ENCODE results near the gene SLC50A1.
A peak's percentile ranks its signal among the peaks of the same experiment; 100 is the strongest.
"Not testable (repeated sequence)": the region's sequence is repeated elsewhere in the genome, so short reads cannot be mapped to it uniquely, and the experiment has no call there.

SLC50A1 gene

DNA sequence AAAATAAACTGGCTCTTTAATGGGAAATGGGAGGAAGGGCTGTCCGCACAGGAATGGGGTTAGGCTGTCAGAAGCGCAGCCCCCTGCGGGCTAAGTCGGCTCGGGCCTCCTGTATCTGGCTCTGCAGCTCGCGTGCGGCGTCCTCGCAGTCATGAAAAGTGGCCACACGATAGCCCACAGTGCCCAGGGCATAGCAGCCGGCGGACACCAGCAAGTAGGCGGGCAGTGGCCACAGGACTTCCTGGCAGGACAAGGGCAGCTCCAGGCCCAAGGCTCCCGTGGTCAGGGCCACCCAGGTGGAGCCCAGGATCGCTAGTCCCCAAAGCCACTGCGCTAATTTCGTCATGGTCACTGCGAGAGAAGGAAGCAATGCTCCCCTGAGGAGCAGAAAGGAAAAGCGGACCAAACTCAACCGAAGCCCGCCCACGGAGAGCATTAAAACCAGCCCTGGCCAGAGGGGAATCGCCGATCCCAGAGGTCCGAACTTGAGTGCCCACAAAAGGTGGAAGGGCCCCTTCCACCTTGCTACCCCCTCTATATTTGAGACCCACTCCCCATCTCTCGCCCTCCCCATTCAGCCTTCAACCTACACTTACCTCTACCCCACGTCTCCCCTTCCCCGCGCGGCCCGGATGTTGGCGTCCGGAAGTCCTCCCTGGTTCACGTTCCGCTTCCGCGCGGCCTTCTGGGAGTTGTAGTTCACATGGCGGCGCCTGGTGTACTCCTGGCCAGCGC lies 4.4 kb downstream of the SLC50A1 start, which contains the start of gene DPM3:
TSS of gene DPM3 (minus strand) at position 637 of the 735 bp plus-strand sequence. CDS start at position 346, 291 bp downstream.
- Histone ChIP-seq H3K27me3 (ENCODE audit: insufficient read depth, insufficient read length) (peaks cover 7% of the 10 kb centered on the region), H3K4me3 (ENCODE audit: insufficient read length, low read depth) (peak within 1 kb of the TSS; percentile 97), H3K9ac (ENCODE audit: insufficient read length, low read depth) (peak within 1 kb of the TSS; percentile 99), H3K4me1 (ENCODE audit: insufficient read depth, insufficient read length) (peaks cover 9% of the 10 kb centered on the region), H3K36me3 (ENCODE audit: insufficient read depth, insufficient read length, low read length) (peaks cover 21% of the 10 kb centered on the region), H3K9me3 (ENCODE audit: insufficient read depth, low read length) (no peaks in the 10 kb centered on the region)
- no peak for DNase-seq (ENCODE audit: low read depth, low spot score)
- no peak for TF ChIP-seq SUZ12 (IDR thresholded peaks at IDR 0.05; ENCODE audit: extremely low read depth, insufficient read depth, insufficient read length)
- no peak for TF ChIP-seq ZNF274 (IDR thresholded peaks at IDR 0.05; ENCODE audit: low read depth, low read length)
- TF ChIP-seq YY1 (IDR thresholded peaks at IDR 0.05; ENCODE audit: insufficient read depth, insufficient read length) = no peak

DNA sequence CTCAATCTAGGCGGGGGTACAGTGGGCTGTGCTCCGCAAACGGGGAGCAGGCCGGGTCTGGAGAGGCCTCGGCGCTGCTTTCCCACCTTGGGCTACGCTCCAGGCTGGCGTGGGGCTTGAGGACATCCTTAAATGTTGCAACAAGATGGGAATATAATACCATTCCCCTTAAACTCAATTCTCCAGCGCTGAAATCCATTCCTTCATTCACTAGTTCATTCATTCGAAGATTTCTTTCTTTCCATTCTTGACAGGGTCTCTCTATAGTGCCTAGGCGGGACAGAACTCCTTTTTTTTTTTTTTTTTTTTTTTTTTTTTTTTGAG lies 4.9 kb downstream of the SLC50A1 start:
- H3K9ac ChIP-seq (ENCODE audit: insufficient read length, low read depth) = peak overlapping the region; percentile 99
- no peak for TF ChIP-seq SUZ12 (IDR thresholded peaks at IDR 0.05; ENCODE audit: extremely low read depth, insufficient read depth, insufficient read length)
- no peak for TF ChIP-seq YY1 (IDR thresholded peaks at IDR 0.05; ENCODE audit: insufficient read depth, insufficient read length)
- TF ChIP-seq ZNF274 (IDR thresholded peaks at IDR 0.05; ENCODE audit: low read depth, low read length) = no peak

DNA sequence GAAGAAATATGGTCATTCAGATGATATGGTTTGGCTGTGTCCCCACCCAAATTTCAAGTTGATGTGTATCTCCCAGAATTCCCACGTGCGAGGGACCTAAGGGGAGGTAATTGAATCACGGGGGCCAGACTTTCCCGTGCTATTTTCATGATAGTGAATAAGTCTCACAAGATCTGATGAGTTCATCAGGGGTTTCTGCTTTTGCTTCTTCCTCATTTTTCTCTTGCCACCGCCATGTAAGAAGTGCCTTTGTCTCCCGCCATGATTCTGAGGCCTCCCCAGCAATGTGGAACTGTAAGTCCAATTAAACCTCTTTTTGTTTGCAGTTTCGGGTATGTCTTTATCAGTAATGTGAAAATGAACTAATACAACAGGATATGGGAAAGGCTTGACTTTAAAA lies 6.1 kb downstream of the SLC50A1 start:
- Histone ChIP-seq H3K36me3 (ENCODE audit: insufficient read depth, insufficient read length, low read length) (peaks cover 20% of the 10 kb centered on the region), H3K4me3 (ENCODE audit: insufficient read length, low read depth) (no peak overlapping the region), H3K9me3 (ENCODE audit: insufficient read depth, low read length) (no peaks in the 10 kb centered on the region), H3K9ac (ENCODE audit: insufficient read length, low read depth) (no peak overlapping the region), H3K27me3 (ENCODE audit: insufficient read depth, insufficient read length) (peaks cover 7% of the 10 kb centered on the region), H3K4me1 (ENCODE audit: insufficient read depth, insufficient read length) (peaks cover 7% of the 10 kb centered on the region)
- no peak for DNase-seq (ENCODE audit: low read depth, low spot score)
- TF ChIP-seq YY1 (IDR thresholded peaks at IDR 0.05; ENCODE audit: insufficient read depth, insufficient read length) (no peak), ZNF274 (IDR thresholded peaks at IDR 0.05; ENCODE audit: low read depth, low read length) (no peak), SUZ12 (IDR thresholded peaks at IDR 0.05; ENCODE audit: extremely low read depth, insufficient read depth, insufficient read length) (no peak)

More for the DNA sequence above, 4.9 kb downstream of the SLC50A1 start:
- H3K4me1 ChIP-seq (ENCODE audit: insufficient read depth, insufficient read length) = peaks cover 9% of the 10 kb centered on the region
- H3K4me3 ChIP-seq (ENCODE audit: insufficient read length, low read depth) = peak overlapping the region; percentile 97
- peaks cover 7% of the 10 kb centered on the region for H3K27me3 ChIP-seq (ENCODE audit: insufficient read depth, insufficient read length)
- no peak for DNase-seq (ENCODE audit: low read depth, low spot score)
- no peaks in the 10 kb centered on the region for H3K9me3 ChIP-seq (ENCODE audit: insufficient read depth, low read length)
- peaks cover 21% of the 10 kb centered on the region for H3K36me3 ChIP-seq (ENCODE audit: insufficient read depth, insufficient read length, low read length)

DNA sequence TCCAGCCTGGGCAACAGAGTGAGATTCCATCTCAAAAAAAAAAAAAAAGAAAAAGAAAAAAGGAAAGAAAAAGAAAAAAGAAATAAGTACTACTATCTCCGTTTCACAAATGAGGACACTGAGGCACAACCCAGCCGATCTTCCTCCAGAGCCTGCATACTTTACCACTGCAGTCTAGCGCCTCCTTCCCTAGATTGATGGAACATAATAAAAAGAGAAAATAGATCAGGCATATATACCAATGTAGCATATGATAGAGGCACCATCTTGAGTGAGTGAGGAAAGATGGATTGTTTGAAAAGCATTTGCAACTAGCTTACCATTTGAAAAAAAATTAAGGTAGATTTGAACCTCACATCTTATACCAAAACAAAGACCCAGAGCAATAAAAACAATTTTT lies 9.8 kb downstream of the SLC50A1 start:
- H3K27me3 ChIP-seq (ENCODE audit: insufficient read depth, insufficient read length) = peaks cover 7% of the 10 kb centered on the region
- no peak overlapping the region for H3K4me3 ChIP-seq (ENCODE audit: insufficient read length, low read depth)

DNA sequence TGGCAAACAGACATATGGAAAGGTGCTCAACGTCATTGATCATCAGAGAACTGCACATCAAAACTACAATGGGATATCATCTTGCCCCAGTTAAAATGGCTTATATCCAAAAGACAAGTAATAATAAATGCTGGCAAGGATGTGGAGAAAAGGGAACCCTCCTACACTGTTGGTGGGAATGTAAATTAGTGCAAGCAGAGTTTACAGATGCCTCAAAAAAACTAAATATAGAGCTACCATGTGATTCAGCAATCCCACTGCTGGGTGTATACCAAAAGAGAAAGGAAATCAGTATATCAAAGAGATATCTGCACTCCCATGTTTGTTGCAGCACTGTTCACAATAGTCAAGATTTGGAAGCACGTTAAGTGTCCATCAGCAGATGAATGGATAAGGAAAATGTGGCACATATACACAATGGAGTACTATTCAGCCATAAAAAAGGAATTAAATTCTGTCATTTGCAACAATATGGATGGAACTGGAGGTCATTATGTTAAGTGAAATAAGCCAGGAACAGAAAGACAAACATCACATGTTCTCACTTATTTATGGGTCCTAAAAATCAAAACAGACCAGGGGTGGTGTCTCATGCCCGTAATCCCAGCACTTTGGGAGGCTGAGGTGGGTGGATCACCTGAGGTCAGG lies 20.5 kb downstream of the SLC50A1 start:
- H3K9me3 ChIP-seq (ENCODE audit: insufficient read depth, low read length); H3K36me3 ChIP-seq (ENCODE audit: insufficient read depth, insufficient read length, low read length); H3K4me3 ChIP-seq (ENCODE audit: insufficient read length, low read depth); H3K27me3 ChIP-seq (ENCODE audit: insufficient read depth, insufficient read length); H3K4me1 ChIP-seq (ENCODE audit: insufficient read depth, insufficient read length); H3K9ac ChIP-seq (ENCODE audit: insufficient read length, low read depth); DNase-seq (ENCODE audit: low read depth, low spot score): not testable (repeated sequence)

More for the DNA sequence above, 9.8 kb downstream of the SLC50A1 start:
- TF ChIP-seq SUZ12 (IDR thresholded peaks at IDR 0.05; ENCODE audit: extremely low read depth, insufficient read depth, insufficient read length) (no peak), YY1 (IDR thresholded peaks at IDR 0.05; ENCODE audit: insufficient read depth, insufficient read length) (no peak), ZNF274 (IDR thresholded peaks at IDR 0.05; ENCODE audit: low read depth, low read length) (no peak)
- DNase-seq (ENCODE audit: low read depth, low spot score) = no peak
- no peaks in the 10 kb centered on the region for H3K9me3 ChIP-seq (ENCODE audit: insufficient read depth, low read length)
- no peaks in the 10 kb centered on the region for H3K4me1 ChIP-seq (ENCODE audit: insufficient read depth, insufficient read length)
- no peak overlapping the region for H3K9ac ChIP-seq (ENCODE audit: insufficient read length, low read depth)
- no peaks in the 10 kb centered on the region for H3K36me3 ChIP-seq (ENCODE audit: insufficient read depth, insufficient read length, low read length)

DNA sequence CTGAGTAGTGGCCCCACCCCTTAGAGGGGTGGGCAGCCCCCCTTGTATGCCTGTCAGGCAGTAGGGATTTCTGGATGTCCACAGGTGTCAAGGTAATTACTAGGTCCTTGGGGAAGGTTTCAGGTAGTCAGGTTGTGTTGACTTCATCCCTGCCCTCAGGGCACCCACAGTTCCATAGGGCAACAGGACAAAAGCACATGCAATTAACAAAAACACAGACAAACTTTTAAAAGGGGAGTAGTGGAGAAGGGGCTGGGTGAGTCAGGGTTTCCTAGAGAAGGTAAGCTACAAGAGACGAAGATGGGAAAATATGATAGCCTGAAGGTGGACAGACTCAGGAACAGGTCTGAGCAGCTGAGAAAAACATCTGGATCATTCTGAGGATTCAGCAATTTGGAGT lies 23.3 kb downstream of the SLC50A1 start:
- no peaks in the 10 kb centered on the region for H3K4me1 ChIP-seq (ENCODE audit: insufficient read depth, insufficient read length)
- TF ChIP-seq SUZ12 (IDR thresholded peaks at IDR 0.05; ENCODE audit: extremely low read depth, insufficient read depth, insufficient read length) (no peak), YY1 (IDR thresholded peaks at IDR 0.05; ENCODE audit: insufficient read depth, insufficient read length) (no peak), ZNF274 (IDR thresholded peaks at IDR 0.05; ENCODE audit: low read depth, low read length) (no peak)
- H3K36me3 ChIP-seq (ENCODE audit: insufficient read depth, insufficient read length, low read length) = no peaks in the 10 kb centered on the region
- H3K9me3 ChIP-seq (ENCODE audit: insufficient read depth, low read length) = no peaks in the 10 kb centered on the region
- no peak overlapping the region for H3K9ac ChIP-seq (ENCODE audit: insufficient read length, low read depth)
- H3K27me3 ChIP-seq (ENCODE audit: insufficient read depth, insufficient read length) = no peaks in the 10 kb centered on the region
- no peak for DNase-seq (ENCODE audit: low read depth, low spot score)
- H3K4me3 ChIP-seq (ENCODE audit: insufficient read length, low read depth) = no peak overlapping the region

DNA sequence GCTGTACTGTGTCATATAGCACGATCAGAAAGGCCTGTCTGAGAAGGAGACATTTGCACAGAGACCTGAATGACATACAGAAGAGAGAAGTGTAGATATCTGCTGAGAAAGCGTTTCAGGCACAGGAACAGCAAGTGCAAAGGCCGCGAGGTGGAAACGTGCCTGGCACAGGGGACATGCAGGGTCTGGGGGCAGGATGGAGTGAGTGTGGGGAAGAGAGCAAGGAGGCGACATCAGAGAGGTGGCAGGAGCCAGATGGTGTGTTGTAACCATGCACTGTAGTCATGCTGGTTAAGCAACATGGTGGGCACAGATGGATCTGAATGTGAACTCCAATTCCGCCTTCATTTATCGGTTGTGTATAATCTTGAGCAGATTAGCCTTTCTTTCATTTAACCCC lies 24.5 kb downstream of the SLC50A1 start:
- Histone ChIP-seq H3K4me3 (ENCODE audit: insufficient read length, low read depth) (no peak overlapping the region), H3K9ac (ENCODE audit: insufficient read length, low read depth) (no peak overlapping the region), H3K9me3 (ENCODE audit: insufficient read depth, low read length) (peaks cover 4% of the 10 kb centered on the region; the same call in 1 of the 2 replicates), H3K36me3 (ENCODE audit: insufficient read depth, insufficient read length, low read length) (no peaks in the 10 kb centered on the region), H3K4me1 (ENCODE audit: insufficient read depth, insufficient read length) (no peaks in the 10 kb centered on the region), H3K27me3 (ENCODE audit: insufficient read depth, insufficient read length) (no peaks in the 10 kb centered on the region)
- TF ChIP-seq SUZ12 (IDR thresholded peaks at IDR 0.05; ENCODE audit: extremely low read depth, insufficient read depth, insufficient read length) = no peak
- no peak for TF ChIP-seq ZNF274 (IDR thresholded peaks at IDR 0.05; ENCODE audit: low read depth, low read length)
- TF ChIP-seq YY1 (IDR thresholded peaks at IDR 0.05; ENCODE audit: insufficient read depth, insufficient read length) = no peak
- no peak for DNase-seq (ENCODE audit: low read depth, low spot score)

DNA sequence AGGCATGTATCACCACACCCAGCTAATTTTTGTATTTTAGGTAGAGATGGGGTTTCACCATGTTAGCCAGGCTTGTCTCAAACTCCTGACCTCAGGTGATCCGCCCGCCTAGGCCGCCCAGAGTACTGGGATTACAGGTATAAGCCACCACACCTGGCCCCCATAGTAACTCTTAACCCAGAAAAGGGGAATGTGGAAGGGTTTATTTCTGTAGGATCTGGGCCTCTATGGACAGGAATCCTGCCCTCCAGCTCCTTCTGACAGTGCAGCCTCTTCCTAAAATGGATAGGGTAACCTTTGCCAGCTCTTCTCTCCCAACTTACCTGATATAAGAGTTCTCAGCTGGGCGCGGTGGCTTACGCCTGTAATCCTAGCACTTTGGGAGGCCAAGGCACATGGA lies 27.0 kb downstream of the SLC50A1 start:
- H3K9ac ChIP-seq (ENCODE audit: insufficient read length, low read depth); H3K9me3 ChIP-seq (ENCODE audit: insufficient read depth, low read length); H3K36me3 ChIP-seq (ENCODE audit: insufficient read depth, insufficient read length, low read length); H3K27me3 ChIP-seq (ENCODE audit: insufficient read depth, insufficient read length); H3K4me3 ChIP-seq (ENCODE audit: insufficient read length, low read depth); DNase-seq (ENCODE audit: low read depth, low spot score): not testable (repeated sequence)
- H3K4me1 ChIP-seq (ENCODE audit: insufficient read depth, insufficient read length) = peaks cover 13% of the 10 kb centered on the region

DNA sequence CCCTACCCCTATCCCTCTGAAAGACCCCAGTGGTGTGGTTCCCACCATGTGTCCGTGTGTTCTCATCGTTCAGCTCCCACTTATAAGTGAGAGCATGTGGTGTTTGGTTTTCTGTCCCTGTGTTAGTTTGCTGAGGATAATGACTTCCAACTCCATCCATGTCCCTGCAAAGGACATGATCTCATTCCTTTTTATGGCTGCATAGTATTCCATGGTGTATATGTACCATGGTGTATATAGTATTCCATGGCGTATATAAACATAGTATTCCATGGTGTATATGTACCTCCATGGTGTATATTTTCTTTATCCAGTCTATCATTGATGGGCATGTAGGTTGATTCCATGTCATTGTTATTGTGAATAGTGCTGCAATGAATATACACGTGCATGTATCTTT lies 28.1 kb downstream of the SLC50A1 start:
- H3K36me3 ChIP-seq (ENCODE audit: insufficient read depth, insufficient read length, low read length); H3K27me3 ChIP-seq (ENCODE audit: insufficient read depth, insufficient read length); DNase-seq (ENCODE audit: low read depth, low spot score); H3K9ac ChIP-seq (ENCODE audit: insufficient read length, low read depth); H3K4me3 ChIP-seq (ENCODE audit: insufficient read length, low read depth); H3K9me3 ChIP-seq (ENCODE audit: insufficient read depth, low read length): not testable (repeated sequence)
- H3K4me1 ChIP-seq (ENCODE audit: insufficient read depth, insufficient read length) = peaks cover 13% of the 10 kb centered on the region

DNA sequence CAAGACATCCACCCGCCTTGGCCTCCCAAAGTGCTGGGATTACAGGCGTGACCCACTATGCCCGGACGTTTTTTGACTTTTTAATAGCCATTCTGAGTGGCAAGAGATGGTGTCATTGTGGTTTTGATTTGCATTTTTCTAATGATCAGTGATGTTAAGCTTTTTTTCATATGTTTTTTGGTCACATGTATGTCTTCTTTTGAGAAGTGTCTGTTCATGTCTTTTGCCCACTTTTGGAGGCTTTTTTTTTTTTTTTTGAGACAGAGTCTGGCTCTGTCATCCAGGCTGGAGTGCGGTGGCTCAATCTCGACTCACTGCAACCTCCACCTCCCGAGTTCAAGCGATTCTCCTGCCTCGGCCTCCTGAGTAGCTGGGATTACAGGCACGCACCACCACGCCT lies 29.0 kb downstream of the SLC50A1 start:
- not testable (repeated sequence) for H3K4me3 ChIP-seq (ENCODE audit: insufficient read length, low read depth); H3K27me3 ChIP-seq (ENCODE audit: insufficient read depth, insufficient read length); H3K9ac ChIP-seq (ENCODE audit: insufficient read length, low read depth); DNase-seq (ENCODE audit: low read depth, low spot score); H3K9me3 ChIP-seq (ENCODE audit: insufficient read depth, low read length)
- Histone ChIP-seq H3K36me3 (ENCODE audit: insufficient read depth, insufficient read length, low read length) (peaks cover 13% of the 10 kb centered on the region), H3K4me1 (ENCODE audit: insufficient read depth, insufficient read length) (peaks cover 13% of the 10 kb centered on the region)
